22Rv1 (cell line): ENCODE data around the gene GARS1.

Experiments
- CTCF ChIP-seq: fragments of 450-650 bp; IDR thresholded peaks from 2 replicates; pipeline ENCODE4 v1.5.1; 2017; ENCODE audit warnings: mild to moderate bottlenecking
- ZFX ChIP-seq: fragments of 450-650 bp; IDR thresholded peaks from 2 replicates; pipeline ENCODE4 v1.6.1; 2017; ENCODE audit warnings: antibody characterized with exemption, borderline replicate concordance

DNA sequence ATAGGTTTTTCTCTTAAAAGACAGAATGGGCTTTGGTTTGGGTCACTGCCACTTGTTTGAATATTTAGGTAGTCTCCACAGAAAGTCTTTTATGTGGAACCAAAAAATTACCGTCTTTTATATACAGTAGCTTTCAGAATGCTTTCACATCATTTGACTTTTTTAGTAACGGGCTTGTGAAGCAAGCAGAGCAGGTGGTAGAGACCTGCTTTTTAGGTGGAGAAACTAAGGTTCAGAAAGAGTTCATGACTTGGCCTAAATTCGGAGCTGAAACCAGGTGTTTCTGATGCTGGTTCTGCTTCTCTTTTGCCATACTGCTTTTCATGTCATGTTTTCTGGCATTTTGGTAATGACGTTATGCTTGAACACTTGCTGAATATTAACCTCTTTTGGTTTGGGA is 36.3 kb downstream of the GARS1 start:
- TF ChIP-seq CTCF, result no peak
- no peak for TF ChIP-seq ZFX
